Fibroblast of skin of scalp (primary cell): Measurements from ENCODE around the gene WDTC1.

Experiments
- DNase-seq: peaks from one replicate; pipeline ENCODE4 v3.0.0-alpha.2; 2013

WDTC1 gene

DNA sequence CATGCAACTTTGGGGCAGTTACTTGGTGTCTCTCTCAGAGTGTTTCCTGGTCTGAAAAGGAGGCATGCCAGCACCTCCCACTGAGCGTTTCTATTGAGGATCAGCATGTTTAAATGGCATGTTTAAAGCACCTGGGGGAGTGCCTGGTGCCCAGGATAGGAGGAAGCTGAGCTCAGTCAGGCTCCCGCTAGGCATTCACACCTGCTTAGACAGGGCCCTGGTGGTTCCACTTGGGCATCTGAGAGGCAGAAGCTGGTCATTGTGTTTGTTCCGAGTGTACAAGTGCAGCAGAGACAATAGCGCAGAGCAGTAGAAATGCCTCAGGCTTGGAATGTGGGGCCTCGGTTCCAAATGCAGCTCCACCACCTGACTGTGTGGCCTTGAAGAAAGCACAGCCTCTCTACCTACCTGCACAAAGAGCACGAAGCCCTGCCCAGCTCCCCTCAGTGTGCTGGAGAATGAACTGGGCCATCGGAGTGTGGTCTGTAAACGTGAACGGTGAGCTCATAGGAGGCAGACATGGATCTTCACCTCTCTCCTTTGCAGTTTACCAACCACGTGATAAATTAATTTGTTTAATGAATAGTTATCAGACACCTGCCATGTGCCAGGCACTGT is 67.3 kb downstream of the WDTC1 start:
- no peak for DNase-seq

DNA sequence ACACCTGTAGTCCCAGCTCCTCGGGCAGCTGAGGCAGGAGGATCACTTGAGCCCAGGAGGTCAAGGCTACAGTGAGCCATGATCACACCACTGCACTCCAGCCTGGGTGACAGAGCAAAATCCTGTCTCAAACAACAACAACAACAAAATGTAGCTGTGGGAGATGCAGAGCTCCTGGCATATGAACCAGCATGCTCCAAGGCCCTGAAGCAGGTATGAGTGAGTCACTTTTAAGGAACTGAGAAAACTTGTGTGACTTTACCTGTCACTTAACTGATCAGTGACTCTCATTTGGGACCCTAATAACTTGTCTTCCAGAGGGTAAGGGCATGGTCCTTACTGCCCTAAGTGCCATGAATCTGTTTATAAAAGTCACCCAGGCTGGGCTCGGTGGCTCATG is 68.2 kb downstream of the WDTC1 start:
- no peak for DNase-seq

DNA sequence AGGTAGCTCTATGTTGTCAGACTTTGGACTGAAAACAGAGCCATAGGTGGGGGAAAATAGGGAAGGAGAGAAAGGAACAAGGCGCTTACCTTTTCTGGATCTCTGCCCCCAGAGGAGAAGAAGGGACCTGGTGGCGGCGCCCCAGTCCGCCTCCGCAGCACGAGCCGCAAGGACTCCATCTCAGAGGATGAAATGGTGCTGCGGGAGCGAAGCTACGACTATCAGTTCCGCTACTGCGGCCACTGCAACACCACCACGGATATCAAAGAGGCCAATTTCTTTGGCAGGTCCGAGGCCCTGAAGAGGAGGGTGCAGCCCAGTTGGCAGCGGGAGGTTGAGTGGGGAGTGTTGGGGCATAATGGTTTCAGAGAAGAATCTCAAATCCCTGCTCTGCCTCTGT is 69.1 kb downstream of the WDTC1 start:
- no peak for DNase-seq

DNA sequence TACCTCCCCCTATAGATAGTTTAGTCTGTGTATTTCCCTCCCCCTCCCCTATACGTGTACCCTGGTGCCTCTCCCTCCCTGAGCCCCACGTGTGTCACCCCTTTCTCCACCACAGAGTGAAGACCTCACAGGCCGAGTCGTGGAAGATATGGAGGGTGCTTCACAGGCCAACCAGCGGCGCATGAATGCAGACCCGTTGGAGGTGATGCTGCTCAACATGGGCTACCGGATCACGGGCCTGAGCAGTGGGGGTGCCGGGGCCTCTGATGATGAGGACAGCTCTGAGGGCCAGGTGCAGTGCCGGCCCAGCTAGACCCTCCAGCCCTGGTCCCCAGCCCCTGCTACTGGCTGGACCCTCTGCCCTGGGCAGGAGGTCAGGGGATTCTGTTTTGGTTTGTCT is 71.6 kb downstream of the WDTC1 start:
- DNase-seq: no peak

- no peak for DNase-seq
These were observed 72.7 kb downstream of the WDTC1 start for GRCh38 chr1:27306892-27307761.

DNA sequence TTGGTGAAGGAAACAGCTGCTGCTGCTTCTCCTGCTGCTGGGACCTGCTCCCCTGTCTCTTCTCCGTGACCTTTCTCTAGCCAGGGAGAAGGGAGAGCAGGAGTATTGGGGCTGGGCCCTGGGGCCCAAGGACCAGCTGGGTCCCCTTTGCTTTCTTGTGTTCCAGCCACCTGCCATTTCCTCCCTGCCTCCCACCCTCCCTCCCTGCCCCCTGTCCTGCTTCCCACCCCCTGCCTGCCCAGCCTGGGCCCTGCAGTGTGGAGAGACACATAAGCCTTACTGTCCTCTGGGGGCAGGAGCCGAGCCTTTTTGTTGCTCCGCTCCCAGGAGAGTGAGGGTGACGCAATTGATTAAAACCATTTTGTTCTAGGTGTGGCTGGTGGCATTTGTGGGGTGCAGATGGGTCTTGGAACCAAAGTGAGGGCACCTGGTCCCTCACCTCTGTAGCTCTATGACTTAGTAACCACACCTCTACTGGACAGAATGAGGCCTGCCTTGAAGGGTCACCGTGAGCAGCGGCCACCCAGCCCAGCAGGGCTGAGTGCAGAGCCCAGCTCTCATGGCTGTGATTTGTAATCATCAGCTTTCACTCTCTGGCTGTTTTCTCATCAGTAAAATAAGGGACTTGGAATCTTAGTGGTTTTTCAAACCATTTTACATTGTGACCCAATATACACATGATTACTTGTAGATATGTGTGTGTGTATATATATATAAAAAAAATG is 73.6 kb downstream of the WDTC1 start:
- DNase-seq: no peak

- no peak for DNase-seq
These were observed 79.7 kb downstream of the WDTC1 start for GRCh38 chr1:27314169-27314568.

- no peak for DNase-seq
These were observed 80.3 kb downstream of the WDTC1 start for GRCh38 chr1:27314737-27315136.

DNA sequence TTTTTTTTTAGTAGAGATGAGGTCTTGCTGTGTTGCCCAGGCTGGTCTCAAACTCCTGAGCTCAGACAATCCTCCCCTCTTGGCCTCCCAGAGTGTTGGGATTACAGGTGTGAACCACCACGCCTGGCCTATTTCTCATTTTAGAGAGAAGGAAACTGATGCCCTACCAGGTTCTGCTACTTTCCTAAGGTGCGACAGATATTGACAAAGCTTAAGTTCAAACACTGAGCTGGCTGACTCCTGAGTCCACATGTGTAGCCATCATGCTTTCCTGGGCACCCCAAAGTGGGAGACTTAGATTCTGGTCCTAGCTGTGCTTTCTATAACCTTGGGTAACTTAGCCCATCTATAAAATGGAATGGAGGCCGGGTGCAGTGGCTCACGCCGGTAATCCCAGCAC is 82.4 kb downstream of the WDTC1 start:
- DNase-seq: no peak

GRCh38 chr1:27318136-27318535 is 83.7 kb downstream of the WDTC1 start:
- no peak for DNase-seq

DNA sequence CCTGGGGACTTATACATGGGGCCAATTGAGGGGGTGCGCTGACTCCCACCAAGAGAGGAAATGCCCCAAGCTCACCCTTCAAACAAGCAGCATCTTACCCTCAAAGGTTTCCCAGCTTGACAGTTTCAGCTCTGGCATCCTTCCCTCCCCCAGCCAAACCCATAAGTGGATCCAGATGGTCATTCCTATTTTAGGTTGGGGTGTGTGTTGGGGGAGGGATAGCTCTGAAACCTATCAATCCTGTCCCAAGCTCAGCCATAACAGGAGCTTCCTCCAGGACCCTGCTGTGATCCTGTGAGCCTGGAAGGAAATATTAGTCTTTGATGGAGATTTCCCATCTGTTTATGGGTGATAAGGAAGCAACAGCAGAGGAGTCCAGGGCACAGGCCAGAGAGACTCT is 84.2 kb downstream of the WDTC1 start:
- peak; percentile 85 for DNase-seq

DNA sequence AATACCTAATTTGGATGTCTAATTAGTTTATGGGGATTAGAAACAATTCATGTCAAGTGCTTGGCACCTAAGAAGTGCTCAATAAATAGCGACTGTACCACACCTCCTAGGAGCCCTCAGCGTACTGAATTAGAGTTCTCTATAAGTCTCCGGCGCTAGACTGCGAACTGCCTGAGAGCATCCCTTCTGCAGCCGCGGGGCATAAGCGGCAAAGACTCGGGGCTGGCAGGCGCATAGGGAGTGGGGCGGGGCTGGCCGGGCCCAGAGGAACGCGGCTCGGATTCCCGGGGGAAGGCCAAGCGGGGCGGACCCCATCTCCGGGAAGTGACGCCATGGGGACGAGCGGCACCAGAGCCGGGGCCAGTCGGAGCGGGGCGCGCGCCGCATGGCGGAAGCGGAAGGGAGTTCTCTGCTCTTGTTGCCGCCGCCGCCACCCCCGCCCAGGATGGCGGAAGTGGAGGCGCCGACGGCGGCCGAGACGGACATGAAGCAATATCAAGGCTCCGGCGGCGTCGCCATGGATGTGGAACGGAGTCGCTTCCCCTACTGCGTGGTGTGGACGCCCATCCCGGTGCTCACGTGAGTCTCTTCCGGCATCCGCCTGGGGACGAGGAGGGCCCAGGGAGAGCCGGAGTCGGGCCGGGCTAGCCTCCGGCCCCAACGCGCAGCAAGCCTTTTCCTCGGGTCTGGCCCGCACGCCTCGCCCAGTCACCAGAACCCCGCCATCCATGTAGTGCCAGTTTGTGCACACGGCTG is 87.6 kb downstream of the WDTC1 start, which contains the start of gene TMEM222:
TSS of gene TMEM222 (plus strand) at position 351 of the 756 bp plus-strand sequence. CDS start at position 386, 35 bp downstream.
- DNase-seq: peak; percentile 98

- no peak for DNase-seq
These were observed 88.3 kb downstream of the WDTC1 start for GRCh38 chr1:27322569-27323240.

DNA sequence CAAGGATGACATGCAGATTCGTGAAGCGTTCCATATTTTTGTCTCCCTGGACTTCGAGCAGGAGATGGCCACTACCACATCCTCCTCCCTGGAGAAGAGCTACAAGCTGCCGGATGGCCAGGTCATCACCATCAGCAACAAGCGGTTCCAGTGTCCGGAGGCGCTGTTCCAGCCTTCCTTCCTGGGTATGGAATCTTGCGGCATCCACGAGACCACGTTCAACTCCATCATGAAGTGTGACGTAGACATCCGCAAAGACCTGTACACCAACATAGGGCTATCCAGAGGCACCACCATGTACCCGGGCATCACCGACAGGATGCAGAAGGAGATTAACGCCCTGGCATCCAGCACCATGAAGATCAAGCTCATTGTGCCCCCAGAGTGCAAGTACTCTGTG is 90.9 kb downstream of the WDTC1 start:
- no peak for DNase-seq

DNA sequence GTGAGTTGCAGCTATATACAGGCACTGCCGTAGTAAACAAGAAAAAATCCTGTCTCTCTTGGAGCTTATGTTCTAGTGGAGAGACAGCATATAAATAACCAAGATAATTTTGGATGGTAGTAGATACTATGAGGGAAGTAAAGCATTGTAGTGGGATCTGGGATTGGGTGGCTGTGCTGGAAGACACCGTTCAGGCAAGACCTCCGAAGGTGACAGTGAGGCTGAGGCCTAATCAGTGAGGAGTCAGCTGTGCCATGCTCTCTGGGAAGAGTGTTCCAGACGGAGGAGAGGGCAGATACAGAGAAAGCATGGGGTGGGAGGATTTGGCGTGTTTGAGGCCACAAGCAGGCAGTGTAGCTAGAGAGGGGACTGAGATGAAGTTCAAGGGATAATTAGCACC is 93.5 kb downstream of the WDTC1 start:
- no peak for DNase-seq

DNA sequence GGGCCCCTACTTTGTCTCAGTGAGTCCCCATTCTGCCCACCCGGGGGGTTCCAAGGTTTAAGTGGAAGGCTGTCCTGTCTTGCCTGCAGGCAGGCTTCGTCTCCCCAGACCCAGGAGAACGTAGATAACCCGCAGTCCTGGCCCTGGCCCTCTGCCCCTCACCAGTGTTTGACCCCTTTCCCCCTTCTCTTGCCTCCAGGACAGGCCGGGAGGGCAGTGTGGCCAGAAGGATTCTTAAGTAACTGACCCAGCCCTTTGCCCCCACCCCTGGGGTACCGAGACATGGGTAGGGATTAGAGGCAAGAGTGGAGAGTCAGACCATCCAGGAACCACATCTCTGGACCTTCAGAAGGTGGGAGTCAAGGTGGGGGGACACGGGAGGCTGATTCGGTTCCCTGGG is 96.4 kb downstream of the WDTC1 start:
- DNase-seq: no peak

DNA sequence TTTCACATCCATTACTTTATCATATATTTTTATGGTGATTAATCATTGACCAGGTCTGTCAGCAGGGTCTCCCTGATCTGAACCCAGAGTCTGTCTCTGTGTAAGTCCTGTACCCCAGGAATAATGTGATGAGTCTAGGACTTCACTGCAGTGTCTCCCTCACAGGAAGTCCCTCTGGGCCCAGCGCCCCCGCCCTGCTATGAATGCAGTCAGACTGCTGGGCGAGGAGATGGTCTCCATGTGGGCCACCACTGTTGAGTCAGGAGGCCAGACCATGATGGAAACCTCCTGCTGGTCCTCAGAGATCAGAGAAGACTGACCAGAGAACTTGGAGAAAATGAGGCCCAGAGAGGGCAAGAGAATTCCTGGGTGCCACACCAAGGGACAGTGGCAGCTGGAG is 97.0 kb downstream of the WDTC1 start:
- DNase-seq: no peak

DNA sequence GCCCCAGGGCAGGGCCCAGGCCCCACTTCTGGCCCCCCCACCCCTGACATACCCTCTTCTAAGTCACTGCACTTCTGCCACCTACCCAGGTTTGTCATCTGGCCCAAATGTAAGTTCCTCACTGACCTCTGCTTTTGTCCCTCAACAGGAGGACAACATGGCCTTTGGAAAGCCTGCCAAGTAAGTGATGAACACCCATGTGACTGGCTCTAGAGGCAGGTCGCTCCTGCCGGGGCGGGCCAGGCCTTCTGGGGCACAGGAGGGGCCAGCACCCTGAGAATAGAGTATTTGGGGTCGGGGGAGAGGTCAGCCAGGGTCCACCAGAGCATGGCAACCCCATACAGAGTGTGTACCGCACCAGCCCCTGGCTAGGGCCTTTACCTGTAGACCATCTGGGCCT is 97.5 kb downstream of the WDTC1 start:
- no peak for DNase-seq

- peak; percentile 36 for DNase-seq
These were observed 98.3 kb downstream of the WDTC1 start for GRCh38 chr1:27332536-27333281.

- DNase-seq: no peak
These were observed 99.4 kb downstream of the WDTC1 start for GRCh38 chr1:27333717-27334279.
